Stimulated activated CD4-positive, alpha-beta T cell treated with anti-CD3 and anti-CD28 coated beads, Interleukin-1b, Interleukin-23, amount 100 ng/mL, for 48 hours (primary cell): ENCODE measurements around the gene HSPA9.

ENCODE experiments used
- DNase-seq: peaks from one replicate; pipeline ENCODE4 v3.0.0-alpha.2; 2020

The HSPA9 gene

GRCh38 chr5:138595180-138595795, 20.1 kb upstream of the HSPA9 start:
- DNase-seq, result no peak

- DNase-seq, result no peak
Measured at GRCh38 chr5:138594305-138595058, 19.3 kb upstream of the HSPA9 start.

GRCh38 chr5:138588013-138588788, 13.0 kb upstream of the HSPA9 start:
- DNase-seq, result no peak

GRCh38 chr5:138585157-138585556, 10.0 kb upstream of the HSPA9 start:
- DNase-seq, result no peak

- DNase-seq, result no peak
Measured at GRCh38 chr5:138583984-138584637, 8.9 kb upstream of the HSPA9 start.

GRCh38 chr5:138582959-138583358, 7.8 kb upstream of the HSPA9 start:
- DNase-seq, result no peak

- no peak for DNase-seq
Measured at GRCh38 chr5:138580777-138581176, 5.6 kb upstream of the HSPA9 start.

GRCh38 chr5:138580001-138580400, 4.8 kb upstream of the HSPA9 start:
- no peak for DNase-seq

GRCh38 chr5:138579517-138579863, 4.3 kb upstream of the HSPA9 start:
- DNase-seq, result no peak

- DNase-seq, result no peak
Measured at GRCh38 chr5:138577452-138577851, 2.3 kb upstream of the HSPA9 start.

GRCh38 chr5:138574744-138575193, 432 bp downstream of the HSPA9 start:
- DNase-seq, result no peak

GRCh38 chr5:138573949-138574670, 1.1 kb downstream of the HSPA9 start:
- no peak for DNase-seq

GRCh38 chr5:138573223-138573622, 2.0 kb downstream of the HSPA9 start:
- no peak for DNase-seq

- DNase-seq, result no peak
Measured at GRCh38 chr5:138570871-138571270, 4.3 kb downstream of the HSPA9 start.

GRCh38 chr5:138569782-138570181, 5.4 kb downstream of the HSPA9 start:
- no peak for DNase-seq

GRCh38 chr5:138568061-138568824, 7.0 kb downstream of the HSPA9 start:
- no peak for DNase-seq

GRCh38 chr5:138566792-138567191, 8.4 kb downstream of the HSPA9 start:
- no peak for DNase-seq

- DNase-seq, result no peak
Measured at GRCh38 chr5:138565100-138565821, 9.9 kb downstream of the HSPA9 start.

GRCh38 chr5:138564242-138564641, 11.0 kb downstream of the HSPA9 start:
- DNase-seq, result no peak

GRCh38 chr5:138563340-138564118, 11.7 kb downstream of the HSPA9 start:
- no peak for DNase-seq
